A673 (cell line): ENCODE results near the gene DAZL. TPM values are rescaled to one million over a fixed set of nuclear protein-coding genes. Genes with fewer than 3 reads are reported as not detected.

Experiments used
- Bru-seq: library from RNA; stranded (reverse); fragments of 400-500 nt; gene quantifications from one replicate; lab custom pipeline; 2021; lab: Mats Ljungman, UMichigan
- BruChase-seq, 2 experiments: library from RNA; stranded (reverse); fragments of 400-500 nt; gene quantifications; one replicate each; lab custom pipeline; 2021; lab: Mats Ljungman, UMichigan
- BruUV-seq: library from RNA; stranded (reverse); fragments of 400-500 nt; replicated peaks from 2 replicates; lab custom pipeline; 2021; lab: Mats Ljungman, UMichigan
- CTCF ChIA-PET: fragments of 300-600 bp; sonication (Branson Sonifier 250); formaldehyde crosslinking; loops from one replicate; lab custom pipeline; 2022; ENCODE audit warnings: antibody characterized with exemption; lab: Charles Lee
- POLR2A ChIA-PET: fragments of 300-600 bp; sonication (Branson Sonifier 250); formaldehyde crosslinking; loops from one replicate; lab custom pipeline; 2022; ENCODE audit warnings: antibody characterized with exemption; ENCODE audit not compliant: low non-redundant PET; lab: Charles Lee
- DNase-seq: peaks from one replicate; pipeline ENCODE4 v3.0.0-alpha.2; 2015; ENCODE audit warnings: low spot score
- H3K27ac ChIP-seq: fragments of 200-600 bp; sonication (generic); 2 replicates; pipeline ENCODE4 v1.5.1; 2016; ENCODE audit warnings: mixed run types, low read depth, mild to moderate bottlenecking, mixed read lengths, antibody characterized with exemption, low read length; ENCODE audit not compliant: poor library complexity, severe bottlenecking
- H3K27me3 ChIP-seq: fragments of 200-600 bp; sonication (generic); replicated peaks from 2 replicates; pipeline ENCODE4 v1.6.1; 2017; ENCODE audit warnings: mixed run types, low read depth, mild to moderate bottlenecking, mixed read lengths, antibody characterized with exemption, low read length; ENCODE audit not compliant: insufficient read depth, poor library complexity
- H3K36me3 ChIP-seq: fragments of 200-600 bp; sonication (generic); 2 replicates; pipeline ENCODE4 v1.6.1; 2016; ENCODE audit warnings: mixed run types, mild to moderate bottlenecking, mixed read lengths, antibody characterized with exemption, low read length; ENCODE audit not compliant: insufficient read depth, poor library complexity, severe bottlenecking
- H3K4me1 ChIP-seq: fragments of 200-600 bp; sonication (generic); 2 replicates; pipeline ENCODE4 v1.6.1; 2017; ENCODE audit warnings: mixed run types, mild to moderate bottlenecking, mixed read lengths, antibody characterized with exemption, low read length; ENCODE audit not compliant: insufficient read depth, poor library complexity, severe bottlenecking
- H3K4me3 ChIP-seq: fragments of 200-600 bp; sonication (generic); 2 replicates; pipeline ENCODE4 v1.5.1; 2016; ENCODE audit warnings: low read depth, mixed run types, mild to moderate bottlenecking, mixed read lengths, low read length; ENCODE audit not compliant: poor library complexity, severe bottlenecking
- H3K9me3 ChIP-seq: fragments of 200-600 bp; sonication (generic); 2 replicates; pipeline ENCODE4 v1.6.1; 2016; ENCODE audit warnings: mixed run types, low read depth, mild to moderate bottlenecking, mixed read lengths, antibody characterized with exemption, low read length; ENCODE audit not compliant: poor library complexity, severe bottlenecking
- CTCF ChIP-seq: fragments of 300-800, 200-600 bp; sonication (generic); conservative IDR thresholded peaks from 2 replicates; pipeline ENCODE4 v1.5.1; 2017; ENCODE audit warnings: low read depth, mild to moderate bottlenecking, antibody characterized with exemption, low read length, moderate library complexity, mixed read lengths
- EZH2 ChIP-seq: fragments of 200-600 bp; sonication (generic); IDR thresholded peaks from 2 replicates; pipeline ENCODE4 v1.6.1; 2017; ENCODE audit warnings: borderline replicate concordance, low read depth, mild to moderate bottlenecking, mixed read lengths, antibody characterized with exemption, low read length; ENCODE audit not compliant: poor library complexity, severe bottlenecking
- intact Hi-C: fragments of 100-400 bp; cut with micrococcal nuclease; formaldehyde crosslinking; loops from one replicate; pipeline ENCODE4 v1.10.0; 2022; ENCODE audit not compliant: unreplicated experiment
- long read RNA-seq: library from polyadenylated mRNA; stranded (forward); transcript quantifications from one replicate; pipeline ENCODE4 v2.0.0, GENCODE V29; 2022
- total RNA-seq: library from RNA; stranded (reverse); gene quantifications from 2 replicates; pipeline ENCODE4 v1.2.3, GENCODE V29; 2021

The DAZL gene
- total RNA-seq = not detected in 2 replicates
- Bru-seq, nascent RNA = not detected
- not detected for BruChase-seq, experiment 1, labeled RNA remaining after a 2-hour chase
- not detected for BruChase-seq, experiment 2, labeled RNA remaining after a 6-hour chase
- long read RNA-seq = 0 reads

- no peak within 1 kb of the TSS for H3K4me3 ChIP-seq
- H3K27me3 ChIP-seq = peaks cover 14% of the 10 kb centered on the region
- no peak within 1 kb of the TSS for H3K27ac ChIP-seq
- TF ChIP-seq CTCF = no peak
- TF ChIP-seq EZH2 = no peak
- no peaks in the 10 kb centered on the region for H3K9me3 ChIP-seq
- no peaks in the 10 kb centered on the region for H3K36me3 ChIP-seq
- intact Hi-C loops = loop anchor here (5.0 to 10.0 kb wide), 3 partner anchors 222 to 1240 kb away; no protein-coding TSS in a partner anchor
- BruUV-seq = no TSS peak
- no peak for DNase-seq
- no peaks in the 10 kb centered on the region for H3K4me1 ChIP-seq
- ChIA-PET POLR2A (no interaction called here), CTCF (interaction anchor here (0.6 kb wide), 1 partner anchor 338 kb away, joined by 12 read pairs; no protein-coding TSS in a partner anchor)
Measured at GRCh38 chr3:16604887-16605602, at the start of gene DAZL. TSS of gene DAZL (minus strand) at chr3:16605423. CDS start at chr3:16605205, 218 bp downstream.

DNA sequence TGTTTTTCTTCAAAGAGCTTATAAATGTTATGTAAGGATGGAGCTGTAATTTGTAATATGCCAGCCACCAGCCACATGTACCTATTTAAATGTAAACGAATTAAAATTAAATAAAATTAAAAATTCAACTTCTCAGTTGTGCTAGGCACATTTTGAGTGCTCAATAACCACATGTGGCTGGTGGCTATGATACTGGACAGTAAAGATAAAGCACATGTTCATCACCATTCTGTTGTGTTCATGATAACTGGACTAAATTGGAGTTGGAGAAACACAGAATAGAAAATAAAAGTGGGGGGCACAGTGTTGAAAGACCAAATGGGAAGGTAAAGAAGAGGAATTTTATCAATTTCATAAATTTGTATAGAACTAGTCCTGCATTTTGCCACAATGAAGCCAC, 49.8 kb upstream of the DAZL start:
- no peaks in the 10 kb centered on the region for H3K9me3 ChIP-seq
- no peak for DNase-seq
- H3K27me3 ChIP-seq = peaks cover 2% of the 10 kb centered on the region
- CTCF ChIA-PET = no interaction called here
- no peak for TF ChIP-seq EZH2
- no peak for TF ChIP-seq CTCF
- H3K27ac ChIP-seq = no peak overlapping the region
- intact Hi-C loops = no loop called here
- H3K36me3 ChIP-seq = no peaks in the 10 kb centered on the region
- no peaks in the 10 kb centered on the region for H3K4me1 ChIP-seq
- BruUV-seq = no TSS peak
- POLR2A ChIA-PET = no interaction called here
- H3K4me3 ChIP-seq = no peak overlapping the region

DNA sequence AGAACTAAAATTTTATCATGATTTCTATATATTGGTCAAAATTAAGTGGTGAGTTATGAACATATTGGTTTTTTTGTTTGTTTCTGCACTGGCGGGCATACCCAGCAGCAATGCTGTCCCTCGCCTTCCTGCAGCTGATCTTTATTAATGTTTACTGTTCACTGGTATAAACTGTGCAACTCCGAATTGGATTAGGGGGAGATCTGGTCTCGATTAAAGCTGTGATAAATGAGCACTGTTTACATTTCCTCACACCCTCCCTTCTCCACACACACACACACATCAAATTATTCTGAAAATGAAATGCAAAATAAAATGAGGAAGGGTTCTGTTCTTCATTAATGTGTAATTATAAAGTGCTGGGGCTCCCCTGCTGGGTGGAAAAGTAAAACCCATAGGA, 48.5 kb upstream of the DAZL start:
- H3K4me1 ChIP-seq = no peaks in the 10 kb centered on the region
- H3K9me3 ChIP-seq = no peaks in the 10 kb centered on the region
- TF ChIP-seq EZH2 (no peak), CTCF (no peak)
- ChIA-PET POLR2A (no interaction called here), CTCF (no interaction called here)
- no peak overlapping the region for H3K4me3 ChIP-seq
- H3K36me3 ChIP-seq = no peaks in the 10 kb centered on the region
- no peak overlapping the region for H3K27ac ChIP-seq
- no TSS peak for BruUV-seq
- intact Hi-C loops = no loop called here
- no peak for DNase-seq
- H3K27me3 ChIP-seq = peaks cover 6% of the 10 kb centered on the region
